HuH-7 (cell line): Measurements from ENCODE around the gene PSMB7.
A peak's percentile ranks its signal among the peaks of the same experiment; 100 is the strongest.

Source experiments
- DNase-seq: peaks from one replicate; pipeline ENCODE4 v3.0.0; 2011; ENCODE audit warnings: low spot score

Gene PSMB7

GRCh38 chr9:124415102-124415851, at the start of gene PSMB7:
Gene PSMB7 (minus strand): TSS chr9:124415442. CDS start chr9:124415425, 17 bp downstream.
- DNase-seq: peak; percentile 85

GRCh38 chr9:124462739-124463138, 47.5 kb upstream of the PSMB7 start:
- DNase-seq: no peak

- no peak for DNase-seq
Measured at GRCh38 chr9:124458441-124458840, 43.2 kb upstream of the PSMB7 start.

- DNase-seq: no peak
Measured at GRCh38 chr9:124457887-124458431, 42.7 kb upstream of the PSMB7 start.

- DNase-seq: no peak
Measured at GRCh38 chr9:124457079-124457886, 42.0 kb upstream of the PSMB7 start.

- DNase-seq: no peak
Measured at GRCh38 chr9:124456341-124457078, 41.3 kb upstream of the PSMB7 start.

- DNase-seq: no peak
Measured at GRCh38 chr9:124455820-124456219, 40.6 kb upstream of the PSMB7 start.

GRCh38 chr9:124454791-124455443, 39.7 kb upstream of the PSMB7 start:
- DNase-seq: no peak

GRCh38 chr9:124454296-124454695, 39.1 kb upstream of the PSMB7 start:
- no peak for DNase-seq

GRCh38 chr9:124453586-124454191, 38.4 kb upstream of the PSMB7 start:
- no peak for DNase-seq

- no peak for DNase-seq
Measured at GRCh38 chr9:124452841-124453585, 37.8 kb upstream of the PSMB7 start.

GRCh38 chr9:124452326-124452725, 37.1 kb upstream of the PSMB7 start:
- DNase-seq: no peak

GRCh38 chr9:124450931-124451661, 35.9 kb upstream of the PSMB7 start:
- no peak for DNase-seq

- no peak for DNase-seq
Measured at GRCh38 chr9:124450241-124450924, 35.1 kb upstream of the PSMB7 start, which contains the start of gene ADGRD2. Gene ADGRD2 (plus strand): TSS chr9:124450451. CDS start chr9:124451667, 1,216 bp downstream.

GRCh38 chr9:124449381-124450151, 34.3 kb upstream of the PSMB7 start:
- no peak for DNase-seq

GRCh38 chr9:124448019-124448418, 32.8 kb upstream of the PSMB7 start:
- no peak for DNase-seq

- DNase-seq: no peak
Measured at GRCh38 chr9:124447297-124447661, 32.0 kb upstream of the PSMB7 start.

- no peak for DNase-seq
Measured at GRCh38 chr9:124444166-124444565, 28.9 kb upstream of the PSMB7 start.
